ENCODE data around the gene SFMBT2.

The SFMBT2 gene

GRCh38 chr10:7435674-7436073 is 24.8 kb upstream of the SFMBT2 start:
- no peak for TF ChIP-seq CTCF (IDR thresholded peaks at IDR 0.05; ENCODE audit: low read length, missing control alignments)
- no peak overlapping the region for H3K4me3 ChIP-seq (replicated peaks; ENCODE audit: low read depth, low read length)
- DNase-seq (ENCODE audit: low read depth) = no peak

GRCh38 chr10:7434378-7434777 is 23.5 kb upstream of the SFMBT2 start:
- no peak overlapping the region for H3K4me3 ChIP-seq (replicated peaks; ENCODE audit: low read depth, low read length)
- DNase-seq (ENCODE audit: low read depth) = no peak
- no peak for TF ChIP-seq CTCF (IDR thresholded peaks at IDR 0.05; ENCODE audit: low read length, missing control alignments)

GRCh38 chr10:7433861-7434260 is 23.0 kb upstream of the SFMBT2 start:
- no peak overlapping the region for H3K4me3 ChIP-seq (replicated peaks; ENCODE audit: low read depth, low read length)
- DNase-seq (ENCODE audit: low read depth) = no peak
- no peak for TF ChIP-seq CTCF (IDR thresholded peaks at IDR 0.05; ENCODE audit: low read length, missing control alignments)

- DNase-seq (ENCODE audit: low read depth) = no peak
- no peak overlapping the region for H3K4me3 ChIP-seq (replicated peaks; ENCODE audit: low read depth, low read length)
- no peak for TF ChIP-seq CTCF (IDR thresholded peaks at IDR 0.05; ENCODE audit: low read length, missing control alignments)
Measured at GRCh38 chr10:7432884-7433726, 22.3 kb upstream of the SFMBT2 start.

GRCh38 chr10:7428673-7429350 is 18.0 kb upstream of the SFMBT2 start:
- no peak overlapping the region for H3K4me3 ChIP-seq (replicated peaks; ENCODE audit: low read depth, low read length)
- no peak for TF ChIP-seq CTCF (IDR thresholded peaks at IDR 0.05; ENCODE audit: low read length, missing control alignments)
- DNase-seq (ENCODE audit: low read depth) = no peak

GRCh38 chr10:7426349-7426748 is 15.5 kb upstream of the SFMBT2 start:
- TF ChIP-seq CTCF (IDR thresholded peaks at IDR 0.05; ENCODE audit: low read length, missing control alignments) = no peak
- H3K4me3 ChIP-seq (replicated peaks; ENCODE audit: low read depth, low read length) = no peak overlapping the region
- DNase-seq (ENCODE audit: low read depth) = no peak

All from fibroblast of pulmonary artery (primary cell).